Mucosa of rectum (tissue), 2 donors: ENCODE measurements around the gene CMBL.
A peak's percentile ranks its signal among the peaks of the same experiment; 100 is the strongest.
"Not testable (repeated sequence)": the region's sequence is repeated elsewhere in the genome, so short reads cannot be mapped to it uniquely, and the experiment has no call there.

ENCODE experiments used
- H3K27ac ChIP-seq, 2 donors: one replicate each; pipeline ENCODE4 v1.7.0; 2013; ENCODE audit warnings: inconsistent platforms in 2 of 2, low read depth in 2 of 2, low read length in 2 of 2
- H3K27me3 ChIP-seq, 2 donors: one replicate each; pipeline ENCODE4 v1.7.0; 2013; ENCODE audit warnings: low read length in 2 of 2; ENCODE audit not compliant: control insufficient read depth in 2 of 2, insufficient read depth in 2 of 2
- H3K36me3 ChIP-seq, 2 donors: one replicate each; pipeline ENCODE4 v1.7.0; 2013; ENCODE audit warnings: low read length in 2 of 2; ENCODE audit not compliant: control insufficient read depth in 2 of 2, insufficient read depth in 2 of 2
- H3K4me1 ChIP-seq, 2 donors: one replicate each; pipeline ENCODE4 v1.7.0; 2013; ENCODE audit warnings: low read length in 2 of 2, mild to moderate bottlenecking in 1 of 2; ENCODE audit not compliant: control insufficient read depth in 2 of 2, insufficient read depth in 2 of 2
- H3K4me3 ChIP-seq, 2 donors: one replicate each; pipeline ENCODE4 v1.7.0; 2013; ENCODE audit warnings: low read length in 2 of 2
- H3K9ac ChIP-seq, 2 donors: one replicate each; pipeline ENCODE4 v1.7.0; 2013; ENCODE audit warnings: low read length in 2 of 2, low read depth in 1 of 2, mild to moderate bottlenecking in 1 of 2
- H3K9me3 ChIP-seq, 2 donors: one replicate each; pipeline ENCODE4 v1.7.0; 2013; ENCODE audit warnings: low read length in 2 of 2; ENCODE audit not compliant: control insufficient read depth in 2 of 2
- donor health status: healthy.
- donor health status: Normal muscosa, but diverticular disease.

CMBL gene

DNA sequence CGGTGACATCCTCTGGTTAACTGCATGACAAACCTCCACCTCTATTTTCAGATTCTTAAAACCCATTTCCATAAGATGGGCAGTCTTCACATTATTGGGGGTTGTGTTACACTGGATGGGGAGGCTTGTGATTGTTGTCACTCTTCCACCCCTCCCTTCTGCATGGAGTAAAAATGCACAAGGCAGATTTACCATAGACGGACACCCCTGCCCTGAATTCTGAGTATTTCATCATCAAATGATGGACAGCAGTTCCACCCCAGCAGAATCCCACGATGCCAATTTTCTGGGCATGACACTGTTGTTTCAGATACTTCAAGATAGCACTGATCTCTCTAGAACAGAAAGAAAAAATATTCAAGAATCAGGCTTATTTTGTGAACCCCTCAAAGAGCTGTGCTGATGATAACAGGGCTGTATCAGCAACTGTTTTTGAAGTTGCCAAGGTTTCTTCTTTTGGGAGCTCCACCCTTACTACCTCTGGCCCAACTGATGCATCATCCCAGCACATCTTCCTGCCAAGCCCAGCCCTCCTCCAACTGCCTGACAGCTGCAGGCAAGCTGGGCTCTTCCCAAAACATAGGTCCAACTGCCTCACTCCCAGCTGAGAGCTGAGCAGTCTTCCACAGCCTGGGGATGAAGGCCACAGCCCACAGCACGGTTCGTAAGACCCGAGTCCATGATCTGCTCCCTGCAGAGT is 21.4 kb downstream of the CMBL start:
- Histone ChIP-seq H3K9ac (peak overlapping the region in 1 of 2 donors; percentile 2), H3K27me3 (no peaks in the 10 kb centered on the region), H3K27ac (no peak overlapping the region), H3K9me3 (no peaks in the 10 kb centered on the region), H3K4me3 (no peak overlapping the region), H3K4me1 (peaks cover 29 to 30% of the 10 kb centered on the region in 2 donors), H3K36me3 (peaks cover 20 to 21% of the 10 kb centered on the region in 2 donors)

- not testable (repeated sequence) for H3K4me3 ChIP-seq, H3K27ac ChIP-seq, H3K9me3 ChIP-seq, H3K9ac ChIP-seq, H3K27me3 ChIP-seq
- Histone ChIP-seq H3K4me1 (peaks cover 29 to 30% of the 10 kb centered on the region in 2 donors), H3K36me3 (peaks cover 15 to 24% of the 10 kb centered on the region in 2 donors)
These were observed 22.3 kb downstream of the CMBL start for GRCh38 chr5:10285362-10285761.

DNA sequence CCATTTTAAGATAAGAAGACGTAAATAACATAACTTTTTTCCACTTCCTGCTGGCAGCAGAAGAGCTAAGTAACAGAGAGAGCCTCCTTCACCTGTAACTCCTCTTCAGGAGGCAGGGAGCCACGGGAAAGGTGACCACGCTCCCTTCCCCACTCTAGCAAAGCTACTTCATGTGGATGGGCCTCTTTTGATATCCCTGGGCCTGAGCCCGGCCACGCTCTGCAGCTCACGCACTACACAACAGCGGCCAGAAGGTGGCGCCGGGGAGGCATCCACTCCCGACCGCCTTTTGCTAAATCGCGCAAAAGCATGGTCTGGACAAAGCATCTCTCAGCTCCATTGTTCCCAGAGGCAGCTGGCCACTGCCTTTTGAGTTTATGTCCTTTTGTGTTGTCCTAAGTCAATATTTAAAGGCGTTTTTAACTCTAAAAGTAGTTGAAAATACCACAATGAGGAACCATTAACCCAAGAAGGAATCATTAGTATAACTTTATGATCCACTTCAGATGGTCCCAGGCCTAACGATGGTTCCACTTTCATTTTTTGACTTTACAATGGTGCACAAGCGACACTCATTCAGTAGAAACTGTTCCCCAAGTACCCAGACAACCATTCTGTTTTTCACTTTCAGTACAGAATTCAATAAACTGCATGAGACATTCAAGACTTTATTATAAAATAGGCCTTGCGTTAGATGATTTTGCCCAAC is 23.6 kb downstream of the CMBL start:
- Histone ChIP-seq H3K4me3 (no peak overlapping the region), H3K9ac (peak overlapping the region; percentile 2 to 16), H3K4me1 (peaks cover 17 to 18% of the 10 kb centered on the region in 2 donors), H3K27me3 (no peaks in the 10 kb centered on the region), H3K27ac (no peak overlapping the region), H3K9me3 (no peaks in the 10 kb centered on the region), H3K36me3 (peaks cover 15 to 27% of the 10 kb centered on the region in 2 donors)

- Histone ChIP-seq H3K4me3 (no peak overlapping the region), H3K27ac (no peak overlapping the region), H3K9ac (no peak overlapping the region), H3K27me3 (no peaks in the 10 kb centered on the region), H3K36me3 (peaks cover 8 to 26% of the 10 kb centered on the region in 2 donors), H3K4me1 (peaks cover 5 to 7% of the 10 kb centered on the region in 2 donors), H3K9me3 (no peaks in the 10 kb centered on the region)
These were observed 27.6 kb downstream of the CMBL start for GRCh38 chr5:10279925-10280720.

- Histone ChIP-seq H3K27me3 (no peaks in the 10 kb centered on the region), H3K9me3 (no peaks in the 10 kb centered on the region), H3K9ac (no peak overlapping the region), H3K4me3 (no peak overlapping the region), H3K27ac (no peak overlapping the region), H3K36me3 (peaks cover 6 to 27% of the 10 kb centered on the region in 2 donors), H3K4me1 (peaks cover 5% of the 10 kb centered on the region in 2 donors)
These were observed 28.4 kb downstream of the CMBL start for GRCh38 chr5:10279328-10279727.

GRCh38 chr5:10278658-10279279 is 28.9 kb downstream of the CMBL start:
- Histone ChIP-seq H3K27me3 (no peaks in the 10 kb centered on the region), H3K27ac (no peak overlapping the region), H3K4me1 (peaks cover 1 to 3% of the 10 kb centered on the region in 2 donors)

GRCh38 chr5:10277773-10278630 is 29.7 kb downstream of the CMBL start:
- Histone ChIP-seq H3K27ac (no peak overlapping the region), H3K27me3 (no peaks in the 10 kb centered on the region), H3K9ac (no peak overlapping the region), H3K4me3 (no peak overlapping the region), H3K9me3 (no peaks in the 10 kb centered on the region), H3K4me1 (peaks cover 0 to 2% of the 10 kb centered on the region in 2 donors), H3K36me3 (peaks cover 5 to 27% of the 10 kb centered on the region in 2 donors)

More at GRCh38 chr5:10278658-10279279, 28.9 kb downstream of the CMBL start:
- Histone ChIP-seq H3K36me3 (peaks cover 5 to 27% of the 10 kb centered on the region in 2 donors), H3K9me3 (no peaks in the 10 kb centered on the region), H3K9ac (no peak overlapping the region), H3K4me3 (no peak overlapping the region)

DNA sequence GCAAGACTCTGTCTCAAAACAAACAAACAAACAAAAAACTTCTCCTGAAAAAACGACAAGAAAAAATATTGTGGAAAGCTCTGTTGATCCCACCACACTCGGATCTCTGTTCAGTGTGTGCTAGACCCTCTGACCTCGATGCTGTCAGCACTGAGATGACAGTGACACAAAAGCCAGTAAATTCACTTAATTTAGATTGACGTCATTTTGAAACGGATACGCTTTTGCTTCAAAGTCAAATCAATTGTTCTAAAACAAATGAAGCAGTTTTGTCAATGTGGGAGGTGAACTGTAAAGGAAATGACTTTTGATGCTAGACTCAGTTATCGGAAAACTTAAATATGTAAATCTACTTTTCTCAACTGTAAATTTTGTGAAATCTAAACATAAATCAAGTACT is 31.0 kb downstream of the CMBL start:
- no peaks in the 10 kb centered on the region for H3K27me3 ChIP-seq
- no peaks in the 10 kb centered on the region for H3K9me3 ChIP-seq
- peaks cover 5 to 25% of the 10 kb centered on the region in 2 donors for H3K36me3 ChIP-seq
- H3K4me1 ChIP-seq = peaks cover 1 to 4% of the 10 kb centered on the region in 2 donors
- no peak overlapping the region for H3K4me3 ChIP-seq
- no peak overlapping the region for H3K27ac ChIP-seq
- no peak overlapping the region for H3K9ac ChIP-seq

GRCh38 chr5:10275991-10276390 is 31.7 kb downstream of the CMBL start:
- Histone ChIP-seq H3K27ac (no peak overlapping the region), H3K4me1 (peaks cover 0 to 4% of the 10 kb centered on the region in 2 donors), H3K9ac (no peak overlapping the region), H3K27me3 (no peaks in the 10 kb centered on the region), H3K9me3 (no peaks in the 10 kb centered on the region), H3K4me3 (no peak overlapping the region), H3K36me3 (peaks cover 5 to 25% of the 10 kb centered on the region in 2 donors)
